DOHH2 (cell line): ENCODE data around the gene UHRF2.

Source experiments
- H3F3A ChIP-seq: fragments of 200-600 bp; sonication (generic), shearing (Covaris generic); 2 replicates; pipeline ENCODE4 v1.6.0; 2016; ENCODE audit warnings: antibody characterized with exemption, mild to moderate bottlenecking; ENCODE audit not compliant: control insufficient read depth, insufficient read depth
- H3K27ac ChIP-seq: fragments of 200-600 bp; sonication (generic); 2 replicates; pipeline ENCODE4 v1.5.1; 2014; ENCODE audit warnings: low read depth, mild to moderate bottlenecking, low read length, moderate library complexity
- H3K27me3 ChIP-seq: fragments of 200-600 bp; sonication (generic); 2 replicates; pipeline ENCODE4 v1.6.1; 2014; ENCODE audit warnings: mild to moderate bottlenecking, low read length, mixed read lengths; ENCODE audit not compliant: control insufficient read depth
- H3K36me3 ChIP-seq: fragments of 200-600 bp; sonication (generic); 2 replicates; pipeline ENCODE4 v1.6.1; 2014; ENCODE audit warnings: mild to moderate bottlenecking, low read length, moderate library complexity, mixed read lengths; ENCODE audit not compliant: control insufficient read depth
- H3K4me1 ChIP-seq: fragments of 200-600 bp; sonication (generic); 2 replicates; pipeline ENCODE4 v1.6.1; 2014; ENCODE audit warnings: mild to moderate bottlenecking, low read length, mixed read lengths; ENCODE audit not compliant: control insufficient read depth
- H3K4me2 ChIP-seq: fragments of 200-600 bp; sonication (generic); 2 replicates; pipeline ENCODE4 v1.6.0; 2014; ENCODE audit warnings: mild to moderate bottlenecking, low read length, moderate library complexity
- H3K4me3 ChIP-seq: fragments of 200-600 bp; sonication (generic); 2 replicates; pipeline ENCODE4 v1.5.1; 2014; ENCODE audit warnings: mild to moderate bottlenecking, low read length, mixed read lengths
- H3K79me2 ChIP-seq: fragments of 200-600 bp; sonication (generic); 2 replicates; pipeline ENCODE4 v1.6.1; 2014; ENCODE audit warnings: mild to moderate bottlenecking, low read length, mixed read lengths; ENCODE audit not compliant: control insufficient read depth
- H3K9me2 ChIP-seq: fragments of 200-600 bp; sonication (generic); replicated peaks from 2 replicates; pipeline ENCODE4 v1.6.1; 2014; ENCODE audit warnings: mild to moderate bottlenecking, low read length, mixed read lengths; ENCODE audit not compliant: control insufficient read depth
- H3K9me3 ChIP-seq: fragments of 200-600 bp; sonication (generic); 2 replicates; pipeline ENCODE4 v1.6.1; 2014; ENCODE audit warnings: antibody characterized with exemption, low read length, mixed read lengths; ENCODE audit not compliant: control insufficient read depth, insufficient read depth
- H4K20me1 ChIP-seq: fragments of 200-600 bp; sonication (generic); 2 replicates; pipeline ENCODE4 v1.6.0; 2014; ENCODE audit warnings: low read depth, mild to moderate bottlenecking, antibody characterized with exemption, low read length, moderate library complexity; ENCODE audit not compliant: control insufficient read depth, insufficient read depth
- EZH2phosphoT487 ChIP-seq: fragments of 200-600 bp; sonication (generic); IDR thresholded peaks from 2 replicates; pipeline ENCODE4 v1.6.1; 2017; ENCODE audit warnings: borderline replicate concordance, mild to moderate bottlenecking, antibody characterized with exemption, low read length, moderate library complexity, mixed read lengths
- TF ChIP-seq, protein P1 (sequence below): fragments of 200-600 bp; sonication (generic); IDR thresholded peaks from one replicate; pipeline ENCODE4 v1.5.1; 2014; ENCODE audit warnings: antibody characterized with exemption, mild to moderate bottlenecking, low read depth, low read length; ENCODE audit not compliant: poor library complexity, severe bottlenecking

UHRF2 gene

DNA sequence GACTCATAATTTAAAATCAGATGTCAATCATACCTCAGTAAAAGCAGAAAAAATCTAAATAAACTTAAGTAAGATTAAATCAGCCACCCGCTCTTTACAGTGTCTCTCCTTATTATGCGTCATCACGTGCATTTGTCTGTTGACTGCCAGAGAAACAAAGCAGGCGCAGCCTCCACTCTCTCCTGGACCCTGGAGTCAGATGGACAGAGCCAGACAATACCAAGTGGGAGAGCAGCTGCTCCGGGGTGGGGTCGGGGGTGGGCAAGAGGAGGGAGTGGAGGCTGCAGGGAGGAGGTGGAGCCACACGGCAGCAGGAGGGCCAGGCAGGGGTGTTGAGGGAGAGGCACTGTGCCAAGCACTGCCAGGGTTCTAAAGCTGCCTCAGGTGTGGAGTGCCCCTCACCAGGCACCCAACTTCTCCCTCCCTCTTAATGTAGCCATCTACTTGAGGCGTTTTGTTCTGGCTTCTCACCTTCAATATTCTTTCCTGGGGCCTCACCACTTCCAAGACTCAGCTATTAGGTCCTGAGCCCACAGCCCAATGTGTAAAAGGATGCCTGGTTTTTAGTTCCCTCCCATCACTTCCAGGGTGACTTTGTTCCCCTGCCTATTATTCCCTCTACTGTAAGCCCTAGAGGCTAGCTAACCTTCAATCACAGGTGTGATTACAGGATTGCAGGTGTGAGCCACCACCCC is 136.3 kb downstream of the UHRF2 start:
- H3F3A ChIP-seq: no peaks in the 10 kb centered on the region
- H3K4me3 ChIP-seq: no peak overlapping the region
- no peaks in the 10 kb centered on the region for H3K36me3 ChIP-seq
- no peaks in the 10 kb centered on the region for H3K9me3 ChIP-seq
- H3K4me2 ChIP-seq: no peak overlapping the region
- no peaks in the 10 kb centered on the region for H3K9me2 ChIP-seq
- peaks cover 6% of the 10 kb centered on the region; the same call in 1 of the 2 replicates for H3K27me3 ChIP-seq
- H3K27ac ChIP-seq: no peak overlapping the region
- H4K20me1 ChIP-seq: no peaks in the 10 kb centered on the region
- no peaks in the 10 kb centered on the region for H3K79me2 ChIP-seq
- TF ChIP-seq EZH2phosphoT487: no peak
- TF ChIP-seq, protein P1, sequence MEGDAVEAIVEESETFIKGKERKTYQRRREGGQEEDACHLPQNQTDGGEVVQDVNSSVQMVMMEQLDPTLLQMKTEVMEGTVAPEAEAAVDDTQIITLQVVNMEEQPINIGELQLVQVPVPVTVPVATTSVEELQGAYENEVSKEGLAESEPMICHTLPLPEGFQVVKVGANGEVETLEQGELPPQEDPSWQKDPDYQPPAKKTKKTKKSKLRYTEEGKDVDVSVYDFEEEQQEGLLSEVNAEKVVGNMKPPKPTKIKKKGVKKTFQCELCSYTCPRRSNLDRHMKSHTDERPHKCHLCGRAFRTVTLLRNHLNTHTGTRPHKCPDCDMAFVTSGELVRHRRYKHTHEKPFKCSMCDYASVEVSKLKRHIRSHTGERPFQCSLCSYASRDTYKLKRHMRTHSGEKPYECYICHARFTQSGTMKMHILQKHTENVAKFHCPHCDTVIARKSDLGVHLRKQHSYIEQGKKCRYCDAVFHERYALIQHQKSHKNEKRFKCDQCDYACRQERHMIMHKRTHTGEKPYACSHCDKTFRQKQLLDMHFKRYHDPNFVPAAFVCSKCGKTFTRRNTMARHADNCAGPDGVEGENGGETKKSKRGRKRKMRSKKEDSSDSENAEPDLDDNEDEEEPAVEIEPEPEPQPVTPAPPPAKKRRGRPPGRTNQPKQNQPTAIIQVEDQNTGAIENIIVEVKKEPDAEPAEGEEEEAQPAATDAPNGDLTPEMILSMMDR: no peak
- H3K4me1 ChIP-seq: no peaks in the 10 kb centered on the region

DNA sequence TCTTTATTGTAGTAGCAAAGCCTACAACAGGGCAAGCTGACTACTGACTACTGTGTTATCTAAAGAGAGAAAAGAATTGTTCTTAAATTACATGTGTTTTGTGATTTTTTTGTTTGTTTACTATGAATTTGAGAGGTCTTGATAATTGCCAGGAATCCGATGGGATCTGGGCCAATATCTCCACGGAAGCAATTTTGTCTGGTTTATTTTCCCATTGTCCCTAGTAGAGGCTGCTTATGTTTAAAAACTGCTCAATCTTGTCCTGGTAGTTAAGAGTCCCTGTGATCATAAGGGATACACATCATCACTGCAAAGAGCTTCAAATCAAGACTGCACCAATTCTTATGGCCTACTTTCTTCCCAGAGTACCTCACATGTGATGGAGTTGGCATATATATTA is 138.1 kb downstream of the UHRF2 start:
- Histone ChIP-seq H3K4me1 (no peaks in the 10 kb centered on the region), H3K27me3 (peaks cover 6% of the 10 kb centered on the region; the same call in 1 of the 2 replicates), H3K4me2 (no peak overlapping the region), H4K20me1 (no peaks in the 10 kb centered on the region), H3K9me3 (no peaks in the 10 kb centered on the region), H3K79me2 (no peaks in the 10 kb centered on the region), H3K36me3 (no peaks in the 10 kb centered on the region), H3K4me3 (no peak overlapping the region), H3K9me2 (no peaks in the 10 kb centered on the region), H3K27ac (no peak overlapping the region), H3F3A (no peaks in the 10 kb centered on the region)
- TF ChIP-seq EZH2phosphoT487: no peak
- TF ChIP-seq, protein P1: no peak

DNA sequence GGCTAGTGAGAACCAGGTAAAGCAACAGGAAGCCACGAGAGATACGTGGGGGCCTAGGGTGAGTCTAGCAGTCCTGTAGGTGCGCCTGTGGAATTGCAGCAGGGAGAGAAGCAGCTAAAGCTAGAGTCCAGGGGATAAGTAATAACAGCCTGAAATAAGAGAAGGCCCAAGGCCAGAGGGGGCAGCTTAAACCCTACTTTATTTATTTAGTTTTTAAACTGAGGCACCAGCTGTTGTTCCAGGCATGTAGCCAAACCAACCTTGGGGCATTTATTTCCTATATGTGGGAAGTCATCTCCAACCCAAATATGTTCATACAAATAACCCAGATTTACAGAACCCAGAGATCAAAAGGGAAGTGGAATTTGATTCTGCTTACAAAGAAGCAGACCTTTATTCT is 139.0 kb downstream of the UHRF2 start:
- Histone ChIP-seq H3K27ac (no peak overlapping the region), H3K9me3 (no peaks in the 10 kb centered on the region), H3K27me3 (peaks cover 6% of the 10 kb centered on the region; the same call in 1 of the 2 replicates), H3K4me2 (no peak overlapping the region), H3K79me2 (no peaks in the 10 kb centered on the region), H4K20me1 (no peaks in the 10 kb centered on the region), H3K9me2 (no peaks in the 10 kb centered on the region), H3K36me3 (no peaks in the 10 kb centered on the region), H3K4me1 (no peaks in the 10 kb centered on the region), H3K4me3 (no peak overlapping the region), H3F3A (no peaks in the 10 kb centered on the region)
- TF ChIP-seq, protein P1: no peak
- TF ChIP-seq EZH2phosphoT487: no peak
